ENCODE results near the gene TCF23. TPM values are rescaled to one million over a fixed set of nuclear protein-coding genes. Genes with fewer than 3 reads are reported as not detected.

Gene TCF23
- total and polyA plus RNA-seq, 2 of the 8 experiments (the other 6 are each of a cell fraction or from before 2014, with no cell fraction given) = 0.02 TPM; not detected in 1

GRCh38 chr2:27133905-27134780 is 14.7 kb upstream of the TCF23 start, which contains the start of gene PREB (continued):
- TF ChIP-seq KDM4A (IDR thresholded peaks at IDR 0.05; ENCODE audit: low read depth, low read length, severe bottlenecking) (peak; percentile 93), BRCA1 (IDR thresholded peaks at IDR 0.05; ENCODE audit: low read depth, low read length) (no peak), SIRT6 (IDR thresholded peaks at IDR 0.05; ENCODE audit: low read length) (no peak), RFX5 (IDR thresholded peaks at IDR 0.05; ENCODE audit: borderline replicate concordance, low read depth, low read length) (no peak), TCF12 (IDR thresholded peaks at IDR 0.05; ENCODE audit: low read depth, low read length) (no peak), ASH2L (IDR thresholded peaks at IDR 0.05; ENCODE audit: low read length) (peak; percentile 92), GTF2F1 (IDR thresholded peaks at IDR 0.05; ENCODE audit: borderline replicate concordance, low read depth, low read length) (no peak), POLR2AphosphoS5 (IDR thresholded peaks at IDR 0.05; ENCODE audit: low read depth, low read length) (no peak; the same call in 1 of the 2 replicates), MAX (IDR thresholded peaks at IDR 0.05) (0 out of 2 replicates have a peak, but pooled peaks have one; percentile 14), POLR2A (IDR thresholded peaks at IDR 0.05; ENCODE audit: control extremely low read depth in 1 of 2, low read depth in 2 of 2, low read length in 2 of 2) (no peak), CREB1 (IDR thresholded peaks at IDR 0.05) (peak; percentile 85), CBX8 (IDR thresholded peaks at IDR 0.05; ENCODE audit: borderline replicate concordance, low read depth, low read length) (no peak), EP300 (IDR thresholded peaks at IDR 0.05; ENCODE audit: borderline replicate concordance in 1 of 2, low read depth in 2 of 2, low read length in 2 of 2) (no peak), CBX5 (IDR thresholded peaks at IDR 0.05; ENCODE audit: low read depth, low read length) (no peak), RXRA (IDR thresholded peaks at IDR 0.05; ENCODE audit: insufficient read depth, low read depth, low read length) (no peak), NANOG (IDR thresholded peaks at IDR 0.05; ENCODE audit: insufficient read depth, low read depth, low read length, poor library complexity, severe bottlenecking) (no peak), TBP (IDR thresholded peaks at IDR 0.05; ENCODE audit: low read depth, low read length) (no peak), HDAC6 (IDR thresholded peaks at IDR 0.05; ENCODE audit: low read depth, low read length) (no peak), SP4 (IDR thresholded peaks at IDR 0.05; ENCODE audit: low read length) (peak; percentile 93; the same call in 1 of the 2 replicates), MAFK (IDR thresholded peaks at IDR 0.05; ENCODE audit: low read depth, low read length) (no peak), SUZ12 (IDR thresholded peaks at IDR 0.05; ENCODE audit: low read length) (no peak), ATF2 (IDR thresholded peaks at IDR 0.05; ENCODE audit: low read length) (no peak), SP1 (IDR thresholded peaks at IDR 0.05; ENCODE audit: low read depth, low read length) (no peak), CHD1 (IDR thresholded peaks at IDR 0.05; ENCODE audit: low read depth, low read length) (no peak)
